Measurements from ENCODE around the gene OR5L2. TPM values are rescaled to one million over a fixed set of nuclear protein-coding genes. Genes with fewer than 3 reads are reported as not detected.

OR5L2 gene
- total and polyA plus RNA-seq, 11 donors = not detected

Other genes with a start within 250 kb of the OR5L2 start
- gene OR4C11, start 219.6 kb upstream of the OR5L2 start, total RNA-seq = not detected
- not detected for gene OR4C11, start 219.6 kb upstream of the OR5L2 start, polyA plus RNA-seq
- gene OR4P4, start 192.1 kb upstream of the OR5L2 start, total RNA-seq = not detected
- not detected for gene OR4P4, start 192.1 kb upstream of the OR5L2 start, polyA plus RNA-seq
- gene OR4S2, start 178.9 kb upstream of the OR5L2 start, total RNA-seq = not detected
- not detected for gene OR4S2, start 178.9 kb upstream of the OR5L2 start, polyA plus RNA-seq
- not detected for gene OR4C6, start 165.0 kb upstream of the OR5L2 start, total RNA-seq
- gene OR4C6, start 165.0 kb upstream of the OR5L2 start, polyA plus RNA-seq = not detected
- gene OR5D13, start 53.8 kb upstream of the OR5L2 start, total RNA-seq = not detected
- not detected for gene OR5D13, start 53.8 kb upstream of the OR5L2 start, polyA plus RNA-seq
- not detected for gene OR5D14, start 31.7 kb upstream of the OR5L2 start, total RNA-seq
- gene OR5D14, start 31.7 kb upstream of the OR5L2 start, polyA plus RNA-seq = not detected
- gene OR5L1, start 15.9 kb upstream of the OR5L2 start, total RNA-seq = not detected
- gene OR5L1, start 15.9 kb upstream of the OR5L2 start, polyA plus RNA-seq = not detected
- gene OR5D18, start 7.6 kb upstream of the OR5L2 start, total RNA-seq = not detected
- not detected for gene OR5D18, start 7.6 kb upstream of the OR5L2 start, polyA plus RNA-seq
- gene OR5D16, start 11.5 kb downstream of the OR5L2 start, total RNA-seq = not detected
- gene OR5D16, start 11.5 kb downstream of the OR5L2 start, polyA plus RNA-seq = not detected
- not detected for gene TRIM51, start 56.1 kb downstream of the OR5L2 start, total RNA-seq
- gene TRIM51, start 56.1 kb downstream of the OR5L2 start, polyA plus RNA-seq = not detected
- not detected for gene OR5W2, start 87.4 kb downstream of the OR5L2 start, total RNA-seq
- not detected for gene OR5W2, start 87.4 kb downstream of the OR5L2 start, polyA plus RNA-seq
- gene OR5I1, start 109.2 kb downstream of the OR5L2 start, total RNA-seq = not detected
- gene OR5I1, start 109.2 kb downstream of the OR5L2 start, polyA plus RNA-seq = not detected
- not detected for gene OR10AG1, start 142.7 kb downstream of the OR5L2 start, total RNA-seq
- not detected for gene OR10AG1, start 142.7 kb downstream of the OR5L2 start, polyA plus RNA-seq
- not detected for gene OR5F1, start 167.4 kb downstream of the OR5L2 start, total RNA-seq
- gene OR5F1, start 167.4 kb downstream of the OR5L2 start, polyA plus RNA-seq = not detected
- gene OR5AS1, start 200.4 kb downstream of the OR5L2 start, total RNA-seq = not detected
- gene OR5AS1, start 200.4 kb downstream of the OR5L2 start, polyA plus RNA-seq = not detected